Loucy (cell line): ENCODE measurements around the gene LIN7B.

Source experiments
- H2AFZ ChIP-seq: fragments of 200-600 bp; sonication (generic); 2 replicates; pipeline ENCODE4 v1.6.0; 2016; ENCODE audit warnings: antibody characterized with exemption, mild to moderate bottlenecking, low read length, moderate library complexity
- H3F3A ChIP-seq: fragments of 200-600 bp; 2 replicates; pipeline ENCODE4 v1.6.0; 2016; ENCODE audit warnings: antibody characterized with exemption, low read depth, mild to moderate bottlenecking
- H3K27me3 ChIP-seq: fragments of 200-600 bp; sonication (generic); 2 replicates; pipeline ENCODE4 v1.6.1; 2014; ENCODE audit warnings: low read length, mild to moderate bottlenecking; ENCODE audit not compliant: insufficient read depth, poor library complexity, severe bottlenecking
- H3K36me3 ChIP-seq: fragments of 200-600 bp; sonication (generic); 2 replicates; pipeline ENCODE4 v1.6.1; 2016; ENCODE audit warnings: low read length; ENCODE audit not compliant: insufficient read depth
- H3K4me1 ChIP-seq: fragments of 200-600 bp; sonication (generic); 2 replicates; pipeline ENCODE4 v1.5.1; 2014; ENCODE audit warnings: low read length, mild to moderate bottlenecking; ENCODE audit not compliant: insufficient read depth, poor library complexity, severe bottlenecking
- H3K4me2 ChIP-seq: fragments of 200-600 bp; sonication (generic); 2 replicates; pipeline ENCODE4 v1.6.0; 2014; ENCODE audit warnings: antibody characterized with exemption, low read length, low read depth, mild to moderate bottlenecking; ENCODE audit not compliant: poor library complexity, severe bottlenecking
- H3K4me3 ChIP-seq: fragments of 200-600 bp; sonication (generic); 2 replicates; pipeline ENCODE4 v1.5.1; 2014; ENCODE audit warnings: low read length, mild to moderate bottlenecking, mixed read lengths; ENCODE audit not compliant: poor library complexity, severe bottlenecking
- H3K79me2 ChIP-seq: fragments of 200-600 bp; sonication (generic); 2 replicates; pipeline ENCODE4 v1.6.1; 2014; ENCODE audit warnings: low read length; ENCODE audit not compliant: insufficient read depth
- H3K9ac ChIP-seq: fragments of 200-600 bp; sonication (generic); 2 replicates; pipeline ENCODE4 v1.6.0; 2014; ENCODE audit warnings: mild to moderate bottlenecking, low read depth, low read length, moderate library complexity; ENCODE audit not compliant: poor library complexity, severe bottlenecking
- H3K9me2 ChIP-seq: fragments of 200-600 bp; sonication (generic); replicated peaks from 2 replicates; pipeline ENCODE4 v1.6.1; 2016; ENCODE audit warnings: low read depth, low read length, mixed read lengths
- H3K9me3 ChIP-seq: fragments of 200-600 bp; sonication (generic); 2 replicates; pipeline ENCODE4 v1.6.1; 2014; ENCODE audit warnings: mild to moderate bottlenecking, antibody characterized with exemption, low read length, low read depth; ENCODE audit not compliant: insufficient read depth
- H4K20me1 ChIP-seq: fragments of 200-600 bp; sonication (generic); 2 replicates; pipeline ENCODE4 v1.6.0; 2014; ENCODE audit warnings: antibody characterized with exemption, low read length, mild to moderate bottlenecking; ENCODE audit not compliant: insufficient read depth, poor library complexity, severe bottlenecking
- EZH2phosphoT487 ChIP-seq: fragments of 200-600 bp; IDR thresholded peaks from 2 replicates; pipeline ENCODE4 v1.6.1; 2018; ENCODE audit warnings: antibody characterized with exemption, mild to moderate bottlenecking, moderate library complexity, borderline replicate concordance
- TF ChIP-seq, protein P1 (sequence below): fragments of 200-600 bp; sonication (generic); conservative IDR thresholded peaks from 2 replicates; pipeline ENCODE4 v1.5.1; 2014; ENCODE audit warnings: mild to moderate bottlenecking, antibody characterized with exemption, low read length

LIN7B gene

DNA sequence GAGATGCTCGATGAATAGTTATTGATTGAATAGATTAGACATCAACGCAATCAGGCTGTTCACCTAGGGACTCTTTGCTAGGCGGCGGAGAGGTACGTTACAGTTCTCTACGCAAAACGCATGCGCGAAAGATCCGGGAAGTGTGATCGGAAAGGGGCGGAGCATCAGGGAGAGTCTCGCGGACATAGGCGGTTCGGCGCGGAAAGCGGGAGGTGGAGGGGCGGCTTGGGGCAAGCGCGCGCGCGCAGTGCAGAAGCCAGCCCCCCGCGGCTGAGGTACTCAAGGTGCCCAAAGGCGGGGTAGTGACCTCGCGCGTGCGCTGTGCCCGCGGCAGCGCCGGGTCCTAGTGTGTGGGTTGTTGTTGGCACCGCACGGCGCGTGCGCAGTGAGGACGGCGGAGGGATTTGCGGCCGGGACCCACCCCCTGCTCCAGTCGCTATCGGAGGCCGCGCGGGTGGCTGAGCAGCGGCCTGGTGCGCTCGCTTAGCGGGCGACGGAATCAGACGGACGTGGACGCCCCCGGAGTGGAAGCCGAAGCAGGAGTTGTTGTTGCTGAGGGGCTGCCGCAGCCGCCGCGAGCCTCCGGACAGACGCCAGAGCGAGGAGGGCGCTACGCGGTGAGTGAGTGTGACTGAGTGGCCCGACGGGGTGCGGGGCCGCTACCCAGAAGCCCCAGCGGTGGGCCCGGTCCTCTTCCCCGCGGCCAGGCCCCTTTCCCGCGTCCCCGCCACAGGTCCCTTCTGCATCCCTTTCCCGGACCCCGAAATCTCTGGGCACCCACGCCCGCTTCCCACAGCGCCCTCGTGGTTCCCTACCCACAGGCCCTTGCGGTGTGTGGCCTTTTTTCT lies 28.9 kb upstream of the LIN7B start, which contains the start of gene SNRNP70:
SNRNP70 (plus strand) TSS at position 432 of the 848 bp plus-strand sequence. CDS start 964 bp downstream, outside the sequence.
- peak within 1 kb of the TSS; percentile 53 for H2AFZ ChIP-seq
- H3K36me3 ChIP-seq = peaks cover 19% of the 10 kb centered on the region
- H3K79me2 ChIP-seq = peaks cover 50% of the 10 kb centered on the region

DNA sequence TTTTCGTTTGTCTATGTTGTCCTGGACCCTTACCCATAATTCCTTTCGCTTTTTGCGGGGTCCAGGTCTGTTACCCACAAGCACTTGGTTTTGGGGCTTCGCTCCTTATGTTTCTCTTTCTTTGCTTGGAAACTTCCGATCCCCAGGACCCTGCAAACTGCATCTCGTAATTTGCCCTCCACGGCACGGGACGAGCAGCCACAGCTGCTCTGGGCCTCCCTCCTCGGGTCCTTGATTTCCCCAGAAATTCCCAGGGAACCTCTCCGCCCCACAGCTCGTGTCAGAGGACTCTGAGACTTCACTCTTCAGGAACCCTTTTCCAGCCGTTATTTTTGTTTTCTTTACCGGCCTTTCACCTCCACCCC lies 28.3 kb upstream of the LIN7B start:
- peaks cover 19% of the 10 kb centered on the region for H3K4me1 ChIP-seq
- H3K9ac ChIP-seq = peak overlapping the region; percentile 96
- peak overlapping the region; percentile 53 for H2AFZ ChIP-seq
- H3K9me3 ChIP-seq = no peaks in the 10 kb centered on the region
- H3F3A ChIP-seq = no peaks in the 10 kb centered on the region
- H3K27me3 ChIP-seq = peaks cover 5% of the 10 kb centered on the region
- H3K4me3 ChIP-seq = peak overlapping the region; percentile 94
- peaks cover 51% of the 10 kb centered on the region for H4K20me1 ChIP-seq
- peaks cover 26% of the 10 kb centered on the region for H3K36me3 ChIP-seq
- H3K9me2 ChIP-seq = no peaks in the 10 kb centered on the region
- TF ChIP-seq, protein P1, sequence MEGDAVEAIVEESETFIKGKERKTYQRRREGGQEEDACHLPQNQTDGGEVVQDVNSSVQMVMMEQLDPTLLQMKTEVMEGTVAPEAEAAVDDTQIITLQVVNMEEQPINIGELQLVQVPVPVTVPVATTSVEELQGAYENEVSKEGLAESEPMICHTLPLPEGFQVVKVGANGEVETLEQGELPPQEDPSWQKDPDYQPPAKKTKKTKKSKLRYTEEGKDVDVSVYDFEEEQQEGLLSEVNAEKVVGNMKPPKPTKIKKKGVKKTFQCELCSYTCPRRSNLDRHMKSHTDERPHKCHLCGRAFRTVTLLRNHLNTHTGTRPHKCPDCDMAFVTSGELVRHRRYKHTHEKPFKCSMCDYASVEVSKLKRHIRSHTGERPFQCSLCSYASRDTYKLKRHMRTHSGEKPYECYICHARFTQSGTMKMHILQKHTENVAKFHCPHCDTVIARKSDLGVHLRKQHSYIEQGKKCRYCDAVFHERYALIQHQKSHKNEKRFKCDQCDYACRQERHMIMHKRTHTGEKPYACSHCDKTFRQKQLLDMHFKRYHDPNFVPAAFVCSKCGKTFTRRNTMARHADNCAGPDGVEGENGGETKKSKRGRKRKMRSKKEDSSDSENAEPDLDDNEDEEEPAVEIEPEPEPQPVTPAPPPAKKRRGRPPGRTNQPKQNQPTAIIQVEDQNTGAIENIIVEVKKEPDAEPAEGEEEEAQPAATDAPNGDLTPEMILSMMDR = no peak
- no peak for TF ChIP-seq EZH2phosphoT487
- H3K4me2 ChIP-seq = peak overlapping the region; percentile 96
- H3K79me2 ChIP-seq = peaks cover 56% of the 10 kb centered on the region

More for the DNA sequence above, 28.9 kb upstream of the LIN7B start, which contains the start of gene SNRNP70:
- H3K9me3 ChIP-seq = no peaks in the 10 kb centered on the region
- peaks cover 19% of the 10 kb centered on the region for H3K4me1 ChIP-seq
- TF ChIP-seq EZH2phosphoT487 = no peak
- TF ChIP-seq, protein P1 = no peak
- peaks cover 45% of the 10 kb centered on the region for H4K20me1 ChIP-seq
- H3K4me2 ChIP-seq = peak within 1 kb of the TSS; percentile 96
- H3F3A ChIP-seq = no peaks in the 10 kb centered on the region
- no peaks in the 10 kb centered on the region for H3K9me2 ChIP-seq
- H3K9ac ChIP-seq = peak within 1 kb of the TSS; percentile 96
- peak within 1 kb of the TSS; percentile 94 for H3K4me3 ChIP-seq
- peaks cover 5% of the 10 kb centered on the region for H3K27me3 ChIP-seq

DNA sequence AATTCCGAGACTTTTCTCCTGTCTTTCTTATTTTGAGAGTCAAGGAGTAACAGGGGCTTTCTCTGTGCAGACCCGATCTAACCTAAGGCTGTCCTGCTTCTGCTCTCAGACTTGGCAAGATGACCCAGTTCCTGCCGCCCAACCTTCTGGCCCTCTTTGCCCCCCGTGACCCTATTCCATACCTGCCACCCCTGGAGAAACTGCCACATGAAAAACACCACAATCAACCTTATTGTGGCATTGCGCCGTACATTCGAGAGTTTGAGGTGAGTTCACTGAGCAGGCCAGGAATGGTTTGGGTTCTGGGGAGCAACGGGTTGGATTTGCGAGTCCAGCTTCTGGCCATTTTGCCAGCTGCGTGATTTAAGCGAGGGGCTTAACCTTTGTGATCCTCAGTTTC lies 27.9 kb upstream of the LIN7B start:
- H3K9me3 ChIP-seq = no peaks in the 10 kb centered on the region
- peak overlapping the region; percentile 96 for H3K9ac ChIP-seq
- H3K4me1 ChIP-seq = peaks cover 19% of the 10 kb centered on the region
- no peak overlapping the region for H2AFZ ChIP-seq
- TF ChIP-seq, protein P1 = no peak
- no peak for TF ChIP-seq EZH2phosphoT487
- H3K27me3 ChIP-seq = peaks cover 5% of the 10 kb centered on the region
- H3K9me2 ChIP-seq = no peaks in the 10 kb centered on the region
- peaks cover 61% of the 10 kb centered on the region for H3K79me2 ChIP-seq
- H3K36me3 ChIP-seq = peaks cover 30% of the 10 kb centered on the region
- H3K4me2 ChIP-seq = peak overlapping the region; percentile 96
- no peaks in the 10 kb centered on the region for H3F3A ChIP-seq
- peak overlapping the region; percentile 94 for H3K4me3 ChIP-seq
- peaks cover 54% of the 10 kb centered on the region for H4K20me1 ChIP-seq
